Mucosa of descending colon (tissue), 3 donors: ENCODE measurements around the gene TMEM252. TPM values are rescaled to one million over a fixed set of nuclear protein-coding genes. Genes with fewer than 3 reads are reported as not detected.
A peak's percentile ranks its signal among the peaks of the same experiment; 100 is the strongest.

Source experiments
- ATAC-seq: fragments of 200-7000 bp; cut with Tn5 transposase; one replicate; pipeline ENCODE4 v1.9.1; 2020; ENCODE audit warnings: mild to moderate bottlenecking, moderate library complexity
- DNase-seq, 3 donors: peaks; one replicate each; pipeline ENCODE4 v3.0.0-alpha.2; 2020
- H3K36me3 ChIP-seq: fragments of 200-600 bp; one replicate; pipeline ENCODE4 v1.8.0; 2021; ENCODE audit warnings: low read depth, mild to moderate bottlenecking
- H3K4me1 ChIP-seq: fragments of 200-600 bp; one replicate; pipeline ENCODE4 v1.8.0; 2021; ENCODE audit warnings: low read depth, mild to moderate bottlenecking
- H3K4me3 ChIP-seq: fragments of 200-600 bp; one replicate; pipeline ENCODE4 v1.8.0; 2021; ENCODE audit warnings: mild to moderate bottlenecking
- H3K9me3 ChIP-seq: fragments of 200-600 bp; one replicate; pipeline ENCODE4 v1.8.0; 2021; ENCODE audit warnings: mild to moderate bottlenecking
- intact Hi-C, 2 donors: fragments of 100-400 bp; cut with DNase I in 1 of 2; cut with micrococcal nuclease in 1 of 2; formaldehyde crosslinking; loops; one replicate each; pipeline versions ENCODE4 v1.11.0 to v1.11.1; 2022; cut with DNase I, micrococcal nuclease
- total RNA-seq, 3 donors: library from RNA; stranded (reverse); fragmentation: NEBNext Ultra II Directional in 2 of 3; extraction: Animal tissue kit (Norgen Biotek cat#: 25700) in 2 of 3; gene quantifications; one replicate each; pipeline versions ENCODE4 v1.2.1 to v1.2.4, GENCODE V29; 2021 to 2023
- TF ChIP-seq, protein P1 (sequence below): fragments of 200-600 bp; IDR thresholded peaks from one replicate; pipeline ENCODE4 v1.8.0; 2022; ENCODE audit warnings: antibody characterized with exemption, mild to moderate bottlenecking
- donor health status: DM: no; HTN: no; CAD: no; lungs with moderate emphysema.
- donor health status: DM: no; HTN: no; CAD: no.
- donor health status: DM: no; HTN: yes; CAD: no.

Gene TMEM252
- total RNA-seq, 3 donors from 2014 or later = 0.46 TPM; not detected in 2

DNA sequence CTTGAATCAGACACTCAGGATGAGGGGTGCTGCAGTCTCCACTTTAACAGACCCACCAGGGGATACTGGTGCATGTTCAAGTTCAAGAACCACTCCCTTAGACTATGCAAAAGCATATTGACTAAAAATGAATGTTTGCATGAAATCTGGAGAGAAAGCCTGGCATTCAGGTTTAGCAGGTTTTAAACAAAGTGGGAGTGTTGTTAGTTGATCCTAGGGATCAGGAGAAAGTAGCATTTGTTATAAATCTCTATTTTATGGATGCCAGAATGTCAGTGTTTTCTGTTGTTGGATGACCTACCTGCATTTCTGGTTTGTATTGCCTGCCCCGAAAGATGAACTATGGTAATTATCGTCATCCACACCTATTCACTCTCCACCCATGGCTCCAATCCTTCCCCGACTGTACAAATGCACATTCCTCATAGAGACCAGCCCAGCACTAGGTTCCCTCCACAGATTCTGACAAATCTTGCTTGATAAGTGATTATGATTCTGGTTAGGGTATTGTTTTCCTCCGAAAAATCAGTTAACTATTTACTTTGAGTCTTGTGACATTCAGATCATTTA lies 17.2 kb downstream of the TMEM252 start:
- Histone ChIP-seq H3K4me3 (no peak overlapping the region), H3K4me1 (peaks cover 3% of the 10 kb centered on the region), H3K9me3 (no peaks in the 10 kb centered on the region), H3K36me3 (no peaks in the 10 kb centered on the region)
- intact Hi-C loops = no loop called here
- TF ChIP-seq, protein P1, sequence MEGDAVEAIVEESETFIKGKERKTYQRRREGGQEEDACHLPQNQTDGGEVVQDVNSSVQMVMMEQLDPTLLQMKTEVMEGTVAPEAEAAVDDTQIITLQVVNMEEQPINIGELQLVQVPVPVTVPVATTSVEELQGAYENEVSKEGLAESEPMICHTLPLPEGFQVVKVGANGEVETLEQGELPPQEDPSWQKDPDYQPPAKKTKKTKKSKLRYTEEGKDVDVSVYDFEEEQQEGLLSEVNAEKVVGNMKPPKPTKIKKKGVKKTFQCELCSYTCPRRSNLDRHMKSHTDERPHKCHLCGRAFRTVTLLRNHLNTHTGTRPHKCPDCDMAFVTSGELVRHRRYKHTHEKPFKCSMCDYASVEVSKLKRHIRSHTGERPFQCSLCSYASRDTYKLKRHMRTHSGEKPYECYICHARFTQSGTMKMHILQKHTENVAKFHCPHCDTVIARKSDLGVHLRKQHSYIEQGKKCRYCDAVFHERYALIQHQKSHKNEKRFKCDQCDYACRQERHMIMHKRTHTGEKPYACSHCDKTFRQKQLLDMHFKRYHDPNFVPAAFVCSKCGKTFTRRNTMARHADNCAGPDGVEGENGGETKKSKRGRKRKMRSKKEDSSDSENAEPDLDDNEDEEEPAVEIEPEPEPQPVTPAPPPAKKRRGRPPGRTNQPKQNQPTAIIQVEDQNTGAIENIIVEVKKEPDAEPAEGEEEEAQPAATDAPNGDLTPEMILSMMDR = no peak
- DNase-seq (no peak), ATAC-seq (peak; percentile 62)

DNA sequence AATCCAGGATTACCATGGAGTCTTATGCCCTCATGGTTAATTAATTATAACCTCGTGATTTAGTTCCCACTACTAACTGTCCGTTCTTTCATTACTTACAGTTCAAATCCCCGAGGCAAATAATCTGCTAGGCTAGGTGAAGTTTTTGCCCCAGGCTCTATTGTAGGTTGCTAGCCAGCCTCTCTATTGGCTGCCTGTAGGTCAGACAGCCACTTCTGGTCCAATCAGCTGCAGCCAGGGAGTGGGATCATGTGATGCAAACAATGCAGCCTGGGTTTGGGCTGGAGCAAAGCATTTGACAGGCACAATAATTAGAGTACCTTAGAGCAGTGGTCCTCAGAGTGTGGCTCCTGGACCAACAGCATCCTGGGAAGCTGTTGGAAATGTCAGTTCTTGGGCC lies 17.7 kb downstream of the TMEM252 start:
- intact Hi-C loops = no loop called here
- ATAC-seq (peak; percentile 13), DNase-seq (no peak)
- peaks cover 3% of the 10 kb centered on the region for H3K4me1 ChIP-seq
- H3K9me3 ChIP-seq = no peaks in the 10 kb centered on the region
- no peaks in the 10 kb centered on the region for H3K36me3 ChIP-seq
- TF ChIP-seq, protein P1 = no peak
- H3K4me3 ChIP-seq = no peak overlapping the region

DNA sequence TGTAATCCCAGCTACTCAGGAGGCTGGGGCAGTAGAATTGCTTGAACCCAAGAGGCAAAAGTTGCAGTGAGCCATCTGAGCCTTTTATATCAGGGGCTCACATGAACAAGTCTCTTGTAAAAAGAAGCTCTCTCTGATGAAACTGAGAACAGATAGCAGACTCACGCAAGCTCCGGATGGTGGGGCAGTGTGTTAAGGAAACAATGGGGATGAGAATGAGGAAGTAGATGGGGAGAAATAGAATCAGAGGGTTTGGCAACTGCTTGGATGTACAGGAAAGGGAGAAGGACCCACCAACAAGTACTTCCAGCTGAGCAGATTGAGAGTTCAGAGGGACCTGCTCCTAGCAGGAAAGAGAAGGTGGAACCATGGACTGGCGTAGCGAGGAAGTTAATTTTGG lies 18.6 kb downstream of the TMEM252 start:
- peak; percentile 59 for ATAC-seq

DNA sequence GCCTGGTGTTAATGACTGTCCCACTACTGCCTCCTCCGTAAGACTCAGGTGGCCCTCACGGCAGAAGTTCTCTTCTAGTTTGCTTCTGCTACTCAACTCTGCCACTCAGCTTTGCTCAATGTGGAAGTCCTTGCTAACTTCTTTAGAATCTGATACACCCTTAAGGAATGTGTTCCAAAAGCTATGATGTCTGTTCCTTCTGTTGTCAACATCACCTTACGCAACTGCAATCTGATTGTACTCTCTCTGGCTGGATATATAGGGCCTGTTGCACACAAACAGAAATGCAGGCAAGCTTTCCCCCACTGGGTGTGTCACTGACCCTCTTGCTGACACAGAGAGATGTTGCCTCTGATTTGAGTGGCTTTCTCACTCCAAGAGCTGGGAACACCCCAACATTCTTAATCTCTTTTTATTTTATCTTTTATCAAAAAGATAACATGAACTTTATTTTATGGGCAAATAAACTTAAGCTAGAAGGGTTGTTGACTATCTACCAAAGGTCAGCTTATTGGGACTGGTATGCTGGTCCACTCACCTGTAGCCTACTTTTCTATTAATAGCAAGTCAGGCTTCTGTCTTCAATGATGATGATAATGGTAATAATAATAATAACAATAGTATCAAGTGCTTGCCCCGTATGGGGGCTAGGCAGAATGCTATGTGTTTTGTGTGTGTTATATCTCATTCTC lies 25.2 kb downstream of the TMEM252 start:
- intact Hi-C loops = no loop called here
- TF ChIP-seq, protein P1 = no peak
- no peaks in the 10 kb centered on the region for H3K36me3 ChIP-seq
- H3K4me1 ChIP-seq = peaks cover 3% of the 10 kb centered on the region
- ATAC-seq (peak; percentile 95), DNase-seq (peak in 1 of 3 donors; percentile 43)
- H3K9me3 ChIP-seq = no peaks in the 10 kb centered on the region
- H3K4me3 ChIP-seq = no peak overlapping the region

More for the DNA sequence above, 18.6 kb downstream of the TMEM252 start:
- DNase-seq = no peak
- H3K4me3 ChIP-seq = no peak overlapping the region
- H3K4me1 ChIP-seq = peaks cover 3% of the 10 kb centered on the region
- TF ChIP-seq, protein P1 = no peak
- H3K36me3 ChIP-seq = no peaks in the 10 kb centered on the region
- intact Hi-C loops = no loop called here
- H3K9me3 ChIP-seq = no peaks in the 10 kb centered on the region

DNA sequence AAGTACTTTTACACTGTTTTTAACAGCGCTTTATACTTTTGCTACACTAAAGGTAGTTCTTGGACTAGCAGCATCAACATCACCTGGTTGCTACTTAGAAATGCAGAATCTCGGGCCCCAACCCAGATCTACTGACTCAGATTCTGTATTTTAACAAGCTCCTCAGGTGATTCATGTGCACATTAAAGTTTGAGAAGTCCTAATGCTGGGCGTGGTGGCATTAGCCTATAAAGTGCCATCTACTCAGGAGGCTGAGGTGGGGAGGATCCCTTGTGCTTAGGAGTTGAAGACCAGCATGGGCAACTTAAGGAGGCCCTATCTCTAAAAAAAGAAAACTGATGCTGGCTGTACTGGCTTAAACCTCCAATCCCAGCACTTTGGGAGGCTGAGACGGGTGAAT lies 26.7 kb downstream of the TMEM252 start:
- intact Hi-C loops = no loop called here
- Histone ChIP-seq H3K36me3 (no peaks in the 10 kb centered on the region), H3K4me1 (peaks cover 3% of the 10 kb centered on the region), H3K9me3 (no peaks in the 10 kb centered on the region), H3K4me3 (no peak overlapping the region)
- TF ChIP-seq, protein P1 = no peak
- DNase-seq = no peak
- ATAC-seq = no peak
